ENCODE data around the gene TGM1. TPM values are rescaled to one million over a fixed set of nuclear protein-coding genes. Genes with fewer than 3 reads are reported as not detected.
"Not testable (repeated sequence)": the region's sequence is repeated elsewhere in the genome, so short reads cannot be mapped to it uniquely, and the experiment has no call there.

Gene TGM1
- total RNA-seq, 6 experiments from 2014 or later, result 0.37 to 1.9 (median 0.77) TPM

DNA sequence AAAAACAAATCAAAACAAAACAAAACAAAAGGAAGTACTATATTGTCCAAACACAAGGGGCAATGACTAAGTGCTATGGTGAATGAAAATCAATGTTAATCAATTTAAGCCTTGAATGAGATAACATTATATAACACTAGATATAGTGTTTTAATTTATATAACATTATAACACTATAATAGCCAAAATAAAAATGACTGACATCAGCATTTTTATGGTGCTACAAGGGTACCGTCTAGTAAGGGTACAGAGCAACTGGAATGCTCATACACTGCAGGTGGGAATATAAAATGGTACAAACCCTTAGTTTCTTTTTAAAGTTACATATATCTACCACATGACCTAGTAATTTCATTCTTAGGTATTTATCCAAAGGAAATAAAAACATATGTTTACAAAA is 36.5 kb downstream of the TGM1 start:
- Histone ChIP-seq H3K27me3 (no peaks in the 10 kb centered on the region), H3K36me3 (peaks cover 0 to 5% (median under 1%) of the 10 kb centered on the region in 4 donors), H3K27ac (no peak overlapping the region), H3K4me1 (peaks cover 0 to 20% (median 3%) of the 10 kb centered on the region in 4 donors), H3K9me3 (no peaks in the 10 kb centered on the region), H3K4me3 (no peak overlapping the region)
- WGBS (ENCODE audit: insufficient coverage, low coverage, low lambda C conversion rate, missing lambda C conversion rate), result 67% methylated on average over 1 of the region's 1 CpG
- intact Hi-C loops (cut with DNase I), result no loop called here
- TF ChIP-seq, protein P1, sequence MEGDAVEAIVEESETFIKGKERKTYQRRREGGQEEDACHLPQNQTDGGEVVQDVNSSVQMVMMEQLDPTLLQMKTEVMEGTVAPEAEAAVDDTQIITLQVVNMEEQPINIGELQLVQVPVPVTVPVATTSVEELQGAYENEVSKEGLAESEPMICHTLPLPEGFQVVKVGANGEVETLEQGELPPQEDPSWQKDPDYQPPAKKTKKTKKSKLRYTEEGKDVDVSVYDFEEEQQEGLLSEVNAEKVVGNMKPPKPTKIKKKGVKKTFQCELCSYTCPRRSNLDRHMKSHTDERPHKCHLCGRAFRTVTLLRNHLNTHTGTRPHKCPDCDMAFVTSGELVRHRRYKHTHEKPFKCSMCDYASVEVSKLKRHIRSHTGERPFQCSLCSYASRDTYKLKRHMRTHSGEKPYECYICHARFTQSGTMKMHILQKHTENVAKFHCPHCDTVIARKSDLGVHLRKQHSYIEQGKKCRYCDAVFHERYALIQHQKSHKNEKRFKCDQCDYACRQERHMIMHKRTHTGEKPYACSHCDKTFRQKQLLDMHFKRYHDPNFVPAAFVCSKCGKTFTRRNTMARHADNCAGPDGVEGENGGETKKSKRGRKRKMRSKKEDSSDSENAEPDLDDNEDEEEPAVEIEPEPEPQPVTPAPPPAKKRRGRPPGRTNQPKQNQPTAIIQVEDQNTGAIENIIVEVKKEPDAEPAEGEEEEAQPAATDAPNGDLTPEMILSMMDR (IDR thresholded peaks at IDR 0.05), result no peak
- TF ChIP-seq POLR2A (IDR thresholded peaks at IDR 0.05), result no peak
- DNase-seq (no peak), ATAC-seq (no peak)

DNA sequence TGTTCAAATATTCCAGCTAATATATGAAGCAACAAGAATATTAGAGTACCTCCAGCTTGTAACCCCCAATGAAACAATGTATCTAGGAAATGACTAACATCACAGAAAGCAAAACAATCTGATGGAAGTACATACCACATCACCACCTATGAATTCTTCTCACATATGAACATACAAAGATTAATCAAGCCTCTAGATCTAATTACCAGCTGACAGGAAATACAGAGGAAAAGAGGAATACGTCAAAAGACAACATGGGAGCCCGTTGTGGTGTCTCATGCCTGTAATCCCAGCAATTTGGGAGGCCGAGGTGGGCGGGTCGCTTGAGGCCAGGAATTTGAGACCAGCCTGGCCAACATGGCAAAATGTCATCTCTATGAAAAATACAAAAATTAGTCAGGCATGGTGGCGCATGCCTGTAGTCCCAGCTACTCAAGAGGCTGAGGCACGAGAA is 38.3 kb downstream of the TGM1 start:
- Histone ChIP-seq H3K27ac (no peak overlapping the region), H3K4me1 (peaks cover 0 to 12% (median 0%) of the 10 kb centered on the region in 4 donors), H3K27me3 (no peaks in the 10 kb centered on the region), H3K4me3 (no peak overlapping the region), H3K36me3 (peaks cover 0 to 5% (median under 1%) of the 10 kb centered on the region in 4 donors), H3K9me3 (no peaks in the 10 kb centered on the region)
- 90% methylated on average over 7 of the region's 7 CpGs for WGBS (ENCODE audit: insufficient coverage, low coverage, low lambda C conversion rate, missing lambda C conversion rate)
- no peak for ATAC-seq
- intact Hi-C loops (cut with DNase I), result no loop called here
- DNase-seq, result no peak
- TF ChIP-seq, protein P1 (IDR thresholded peaks at IDR 0.05), result no peak
- no peak for TF ChIP-seq POLR2A (IDR thresholded peaks at IDR 0.05)

DNA sequence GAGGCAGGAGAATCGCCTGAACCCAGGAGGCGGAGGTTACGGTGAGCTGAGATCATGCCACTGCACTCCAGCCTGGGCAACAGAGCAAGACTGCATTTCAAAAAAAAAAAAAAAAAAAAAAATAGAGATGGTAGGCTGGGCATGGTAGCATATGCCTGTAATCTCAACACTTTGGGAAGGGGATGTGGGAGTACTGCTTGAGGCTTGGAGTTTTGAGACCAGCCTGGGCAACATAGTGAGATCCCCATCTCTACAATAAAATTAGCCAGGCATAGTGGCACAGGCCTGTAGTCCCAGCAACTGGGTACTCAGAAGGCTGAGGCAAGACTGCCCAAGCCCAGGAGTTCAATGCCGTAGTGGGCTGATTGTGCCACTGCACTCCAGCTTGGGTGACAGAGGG is 40.0 kb downstream of the TGM1 start:
- ATAC-seq; H3K27ac ChIP-seq; H3K27me3 ChIP-seq; DNase-seq; H3K36me3 ChIP-seq; intact Hi-C loops (cut with DNase I); H3K4me3 ChIP-seq; H3K9me3 ChIP-seq; H3K4me1 ChIP-seq: not testable (repeated sequence)
- WGBS (ENCODE audit: insufficient coverage, low coverage, low lambda C conversion rate, missing lambda C conversion rate), result 94% methylated on average over 3 of the region's 4 CpGs

DNA sequence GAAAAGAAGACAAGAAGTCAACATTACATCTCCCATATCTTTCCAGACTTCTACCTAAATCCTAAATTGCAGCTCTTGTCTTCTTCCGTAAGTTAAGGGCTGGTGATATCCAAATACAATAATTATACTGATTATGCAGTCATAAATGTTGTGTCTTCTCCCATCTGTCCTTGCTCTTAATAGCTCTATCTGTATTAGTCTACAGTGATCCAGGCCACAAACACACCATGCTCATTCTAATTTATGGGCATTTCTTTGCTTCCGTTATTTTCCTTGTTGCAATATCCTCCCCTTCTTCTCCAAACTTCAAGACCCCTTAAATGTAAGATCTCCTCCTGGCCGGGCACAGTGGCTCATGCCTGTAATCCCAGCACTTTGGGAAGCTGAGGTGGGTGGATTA is 43.5 kb downstream of the TGM1 start:
- Histone ChIP-seq H3K4me1 (peaks cover 0 to 5% (median 1%) of the 10 kb centered on the region in 4 donors), H3K36me3 (peaks cover 0 to 6% (median 0%) of the 10 kb centered on the region in 4 donors), H3K27ac (no peak overlapping the region), H3K27me3 (no peaks in the 10 kb centered on the region), H3K4me3 (no peak overlapping the region), H3K9me3 (no peaks in the 10 kb centered on the region)
- WGBS (ENCODE audit: insufficient coverage, low coverage, low lambda C conversion rate, missing lambda C conversion rate), result 49% methylated on average over 3 of the region's 3 CpGs
- no peak for ATAC-seq
- TF ChIP-seq, protein P1 (IDR thresholded peaks at IDR 0.05), result no peak
- TF ChIP-seq POLR2A (IDR thresholded peaks at IDR 0.05), result no peak
- DNase-seq, result no peak
- intact Hi-C loops (cut with DNase I), result no loop called here

DNA sequence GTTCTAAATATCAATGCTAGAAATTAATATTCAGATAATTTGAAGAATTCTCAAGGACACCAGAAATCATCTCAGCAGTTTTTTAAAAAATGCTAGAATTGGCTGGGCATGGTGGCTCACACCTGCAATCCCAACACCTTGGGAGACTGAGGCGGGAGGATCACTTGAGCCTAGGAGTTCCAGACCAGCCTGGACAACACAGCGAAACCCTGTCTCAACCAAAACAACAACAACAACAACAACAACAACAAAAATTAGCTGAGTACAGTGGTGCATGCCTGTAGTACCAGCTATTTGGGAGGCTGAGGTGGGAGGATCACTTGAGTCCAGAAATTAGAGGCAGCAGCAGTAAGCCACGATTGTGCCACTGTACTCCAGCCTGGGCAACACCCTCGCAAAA is 43.9 kb downstream of the TGM1 start:
- intact Hi-C loops (cut with DNase I), result no loop called here
- H3K9me3 ChIP-seq, result no peaks in the 10 kb centered on the region
- no peaks in the 10 kb centered on the region for H3K27me3 ChIP-seq
- peaks cover 0 to 5% (median 1%) of the 10 kb centered on the region in 4 donors for H3K4me1 ChIP-seq
- peaks cover 0 to 6% (median 0%) of the 10 kb centered on the region in 4 donors for H3K36me3 ChIP-seq
- no peak for ATAC-seq
- DNase-seq, result no peak
- H3K4me3 ChIP-seq, result no peak overlapping the region
- 88% methylated on average over 3 of the region's 4 CpGs for WGBS (ENCODE audit: insufficient coverage, low coverage, low lambda C conversion rate, missing lambda C conversion rate)
- TF ChIP-seq, protein P1 (IDR thresholded peaks at IDR 0.05), result no peak
- no peak for TF ChIP-seq POLR2A (IDR thresholded peaks at IDR 0.05)
- H3K27ac ChIP-seq, result no peak overlapping the region

DNA sequence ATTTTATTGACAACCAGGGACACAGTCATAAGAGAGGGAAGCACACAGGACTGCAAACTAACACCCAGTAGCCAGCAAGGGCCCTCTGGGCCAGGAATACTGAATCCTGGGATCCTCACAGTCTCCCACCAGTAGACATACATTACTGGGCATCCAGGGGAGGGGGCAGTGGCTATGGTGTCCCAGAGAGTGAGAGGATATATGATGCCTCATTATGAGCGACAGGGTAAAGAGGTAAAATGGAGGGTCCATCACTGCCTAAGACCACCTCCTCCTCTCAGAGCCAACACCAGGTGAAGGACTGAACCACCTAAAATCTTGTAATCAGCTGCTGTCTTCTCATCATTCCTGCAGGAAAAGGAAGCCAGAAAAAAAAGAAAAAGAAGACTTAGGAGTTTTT is 46.1 kb downstream of the TGM1 start:
- H3K36me3 ChIP-seq; H3K4me1 ChIP-seq; H3K9me3 ChIP-seq; DNase-seq; H3K4me3 ChIP-seq; ATAC-seq; intact Hi-C loops (cut with DNase I); H3K27me3 ChIP-seq; H3K27ac ChIP-seq: not testable (repeated sequence)
- WGBS (ENCODE audit: insufficient coverage, low coverage, low lambda C conversion rate, missing lambda C conversion rate), result 100% methylated on average over 1 of the region's 1 CpG

Measured in right lobe of liver (tissue), 6 donors.